ENCODE results near the gene HERC2.

Gene HERC2

DNA sequence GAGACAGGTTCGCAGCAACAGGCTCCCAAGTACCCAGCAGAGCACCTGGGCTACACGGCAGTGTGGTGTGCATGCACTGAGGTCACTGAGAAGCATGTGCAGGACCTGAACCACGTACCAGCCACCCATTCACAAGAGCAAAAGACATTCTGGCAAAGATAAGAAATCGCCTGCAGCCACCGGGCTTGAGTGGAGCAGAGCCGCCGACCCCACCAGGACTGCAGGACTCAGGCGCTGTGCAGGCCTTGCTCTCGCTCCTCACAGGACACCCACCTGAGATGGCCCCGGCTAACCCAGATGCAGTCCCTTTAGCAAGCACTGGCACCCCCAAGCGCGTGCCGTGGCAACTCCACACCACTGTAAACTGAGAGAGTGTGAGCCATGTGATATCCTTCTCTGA, 190.6 kb downstream of the HERC2 start:
- Histone ChIP-seq H2AFZ (ENCODE audit: low read depth, low read length, severe bottlenecking) (no peak overlapping the region), H3K27ac (ENCODE audit: low read depth, low read length) (no peak overlapping the region), H3K27me3 (ENCODE audit: low read length) (no peaks in the 10 kb centered on the region), H3K79me2 (ENCODE audit: insufficient read depth, low read length) (no peaks in the 10 kb centered on the region), H3K9ac (ENCODE audit: low read length) (no peak overlapping the region), H4K20me1 (ENCODE audit: low read depth, low read length) (no peaks in the 10 kb centered on the region), H3K4me3 (ENCODE audit: insufficient read depth, low read length, poor library complexity, severe bottlenecking) (no peak overlapping the region), H3K36me3 (ENCODE audit: low read length) (no peaks in the 10 kb centered on the region), H3K9me3 (ENCODE audit: insufficient read depth, low read length) (no peaks in the 10 kb centered on the region), H3K9me2 (replicated peaks; ENCODE audit: insufficient read depth, low read length) (no peaks in the 10 kb centered on the region), H3K4me2 (ENCODE audit: low read depth, low read length, poor library complexity, severe bottlenecking) (no peak overlapping the region), H3F3A (ENCODE audit: insufficient read depth) (no peaks in the 10 kb centered on the region)
- TF ChIP-seq EZH2phosphoT487 (conservative IDR thresholded peaks at IDR 0.05; ENCODE audit: low read length): no peak
- TF ChIP-seq CTCF (IDR thresholded peaks at IDR 0.05; ENCODE audit: insufficient read depth, low read length, poor library complexity, severe bottlenecking): no peak

DNA sequence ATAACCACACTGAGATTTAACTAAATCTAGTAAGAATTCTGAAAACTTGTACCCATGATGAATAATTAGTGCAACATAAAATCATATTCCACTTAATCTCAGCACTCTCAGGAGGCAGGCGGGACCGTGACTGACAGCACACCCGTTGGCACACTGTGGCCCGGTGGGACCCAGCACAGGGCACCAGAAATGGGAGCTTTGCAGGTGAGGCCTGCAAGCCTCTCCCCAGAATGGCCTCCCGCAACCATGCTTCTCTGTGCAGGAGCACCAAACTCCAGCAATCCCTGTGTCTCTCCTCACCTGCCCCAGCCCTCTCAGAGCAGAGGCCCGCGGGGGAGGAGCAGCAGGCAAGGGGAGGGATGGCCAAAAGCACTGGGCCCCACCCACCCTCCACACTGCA, 191.3 kb downstream of the HERC2 start:
- TF ChIP-seq EZH2phosphoT487 (conservative IDR thresholded peaks at IDR 0.05; ENCODE audit: low read length): no peak
- no peak for TF ChIP-seq CTCF (IDR thresholded peaks at IDR 0.05; ENCODE audit: insufficient read depth, low read length, poor library complexity, severe bottlenecking)
- Histone ChIP-seq H3K4me3 (ENCODE audit: insufficient read depth, low read length, poor library complexity, severe bottlenecking) (no peak overlapping the region), H3K36me3 (ENCODE audit: low read length) (no peaks in the 10 kb centered on the region), H2AFZ (ENCODE audit: low read depth, low read length, severe bottlenecking) (no peak overlapping the region), H3K79me2 (ENCODE audit: insufficient read depth, low read length) (no peaks in the 10 kb centered on the region), H3F3A (ENCODE audit: insufficient read depth) (no peaks in the 10 kb centered on the region), H3K27ac (ENCODE audit: low read depth, low read length) (no peak overlapping the region), H3K27me3 (ENCODE audit: low read length) (no peaks in the 10 kb centered on the region), H3K9ac (ENCODE audit: low read length) (no peak overlapping the region), H3K9me2 (replicated peaks; ENCODE audit: insufficient read depth, low read length) (no peaks in the 10 kb centered on the region), H4K20me1 (ENCODE audit: low read depth, low read length) (no peaks in the 10 kb centered on the region), H3K4me2 (ENCODE audit: low read depth, low read length, poor library complexity, severe bottlenecking) (no peak overlapping the region), H3K9me3 (ENCODE audit: insufficient read depth, low read length) (no peaks in the 10 kb centered on the region)

DNA sequence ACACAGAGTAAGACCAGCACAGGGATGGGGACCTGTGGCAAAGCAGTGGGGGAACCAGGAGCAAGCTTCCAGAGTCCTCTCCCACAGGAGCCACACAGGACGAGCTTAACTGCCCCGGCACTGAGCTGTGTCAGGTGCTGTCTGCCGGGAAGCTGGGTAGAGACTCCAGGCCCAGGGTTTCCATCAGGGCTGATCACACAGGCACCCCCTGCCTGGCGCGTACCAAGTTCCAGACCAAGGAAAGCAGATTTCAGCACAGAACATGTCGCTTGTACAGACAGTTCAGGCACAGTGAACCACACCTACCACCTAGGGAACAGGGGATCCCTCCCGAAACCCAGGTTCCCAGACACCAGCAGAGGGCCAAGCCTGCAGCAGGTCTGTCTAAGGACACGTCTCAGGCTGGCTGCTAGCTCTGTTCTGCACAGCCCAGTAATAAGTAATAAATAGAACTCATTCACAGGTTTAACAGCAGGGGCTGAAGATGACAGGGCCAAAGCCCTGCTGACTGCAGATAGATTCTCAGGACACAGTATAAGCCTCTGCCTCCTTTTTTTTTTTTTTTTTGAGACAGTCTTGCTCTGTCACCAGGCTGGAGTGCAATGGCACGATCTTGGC, 192.6 kb downstream of the HERC2 start:
- no peaks in the 10 kb centered on the region for H3K27me3 ChIP-seq (ENCODE audit: low read length)
- H3K9me2 ChIP-seq (replicated peaks; ENCODE audit: insufficient read depth, low read length): no peaks in the 10 kb centered on the region
- H3K4me3 ChIP-seq (ENCODE audit: insufficient read depth, low read length, poor library complexity, severe bottlenecking): no peak overlapping the region
- no peaks in the 10 kb centered on the region for H4K20me1 ChIP-seq (ENCODE audit: low read depth, low read length)
- H3K9ac ChIP-seq (ENCODE audit: low read length): no peak overlapping the region
- H3K79me2 ChIP-seq (ENCODE audit: insufficient read depth, low read length): no peaks in the 10 kb centered on the region
- no peak for TF ChIP-seq CTCF (IDR thresholded peaks at IDR 0.05; ENCODE audit: insufficient read depth, low read length, poor library complexity, severe bottlenecking)
- H3K9me3 ChIP-seq (ENCODE audit: insufficient read depth, low read length): no peaks in the 10 kb centered on the region
- H3K4me2 ChIP-seq (ENCODE audit: low read depth, low read length, poor library complexity, severe bottlenecking): no peak overlapping the region
- no peak overlapping the region for H3K27ac ChIP-seq (ENCODE audit: low read depth, low read length)
- no peak overlapping the region for H2AFZ ChIP-seq (ENCODE audit: low read depth, low read length, severe bottlenecking)
- no peaks in the 10 kb centered on the region for H3K36me3 ChIP-seq (ENCODE audit: low read length)
- H3F3A ChIP-seq (ENCODE audit: insufficient read depth): no peaks in the 10 kb centered on the region
